Measurements from ENCODE around the gene MRPL49.

GRCh38 chr11:65083134-65083833, 38.8 kb upstream of the MRPL49 start:
- TF ChIP-seq CTCF (IDR thresholded peaks at IDR 0.05) (no peak), REST (IDR thresholded peaks at IDR 0.05; ENCODE audit: insufficient read depth in 1 of 2, low read depth in 2 of 2, low read length in 1 of 2) (0 out of 4 replicates have a peak, but pooled peaks of 1 of the 2 experiments have one; percentile 27), TCF7L2 (IDR thresholded peaks at IDR 0.05; ENCODE audit: low read depth, low read length) (no peak)

All from Panc1 (cell line).